Measurements from ENCODE around the gene ABHD16A.
"Not testable (repeated sequence)": the region's sequence is repeated elsewhere in the genome, so short reads cannot be mapped to it uniquely, and the experiment has no call there.

Gene ABHD16A

GRCh38 chr6:31712296-31712695, 9.2 kb upstream of the ABHD16A start:
- Histone ChIP-seq H3K4me3 (no peak overlapping the region), H3K27ac (no peak overlapping the region)
- no peak for DNase-seq (ENCODE audit: low spot score)
- TF ChIP-seq, protein P1, sequence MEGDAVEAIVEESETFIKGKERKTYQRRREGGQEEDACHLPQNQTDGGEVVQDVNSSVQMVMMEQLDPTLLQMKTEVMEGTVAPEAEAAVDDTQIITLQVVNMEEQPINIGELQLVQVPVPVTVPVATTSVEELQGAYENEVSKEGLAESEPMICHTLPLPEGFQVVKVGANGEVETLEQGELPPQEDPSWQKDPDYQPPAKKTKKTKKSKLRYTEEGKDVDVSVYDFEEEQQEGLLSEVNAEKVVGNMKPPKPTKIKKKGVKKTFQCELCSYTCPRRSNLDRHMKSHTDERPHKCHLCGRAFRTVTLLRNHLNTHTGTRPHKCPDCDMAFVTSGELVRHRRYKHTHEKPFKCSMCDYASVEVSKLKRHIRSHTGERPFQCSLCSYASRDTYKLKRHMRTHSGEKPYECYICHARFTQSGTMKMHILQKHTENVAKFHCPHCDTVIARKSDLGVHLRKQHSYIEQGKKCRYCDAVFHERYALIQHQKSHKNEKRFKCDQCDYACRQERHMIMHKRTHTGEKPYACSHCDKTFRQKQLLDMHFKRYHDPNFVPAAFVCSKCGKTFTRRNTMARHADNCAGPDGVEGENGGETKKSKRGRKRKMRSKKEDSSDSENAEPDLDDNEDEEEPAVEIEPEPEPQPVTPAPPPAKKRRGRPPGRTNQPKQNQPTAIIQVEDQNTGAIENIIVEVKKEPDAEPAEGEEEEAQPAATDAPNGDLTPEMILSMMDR (IDR thresholded peaks at IDR 0.05), result no peak

DNA sequence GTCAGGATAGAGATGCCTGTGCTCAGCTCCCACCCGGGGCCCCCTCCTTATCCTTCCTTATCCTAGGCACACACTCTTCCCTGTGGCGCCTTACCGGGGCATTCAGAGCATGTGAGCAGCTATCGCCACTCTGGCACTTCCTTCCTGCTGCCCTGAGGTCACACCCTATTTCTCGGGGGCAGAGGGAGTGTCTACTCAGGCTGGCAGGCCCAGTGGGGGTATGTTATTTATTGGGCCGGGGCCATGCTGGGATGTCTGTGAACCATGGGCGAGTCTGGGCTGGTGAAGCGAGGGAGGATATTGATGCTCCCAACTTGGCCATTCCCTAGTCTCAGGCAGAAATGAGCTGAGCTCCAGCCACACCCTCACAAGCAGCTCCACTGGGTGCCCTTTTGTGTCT, 8.1 kb upstream of the ABHD16A start:
- Histone ChIP-seq H3K4me3 (no peak overlapping the region), H3K27ac (no peak overlapping the region)
- TF ChIP-seq, protein P1 (IDR thresholded peaks at IDR 0.05), result no peak
- no peak for DNase-seq (ENCODE audit: low spot score)

GRCh38 chr6:31710523-31711219, 7.5 kb upstream of the ABHD16A start:
- no peak for DNase-seq (ENCODE audit: low spot score)
- TF ChIP-seq, protein P1 (IDR thresholded peaks at IDR 0.05), result no peak
- Histone ChIP-seq H3K27ac (no peak overlapping the region), H3K4me3 (no peak overlapping the region)

DNA sequence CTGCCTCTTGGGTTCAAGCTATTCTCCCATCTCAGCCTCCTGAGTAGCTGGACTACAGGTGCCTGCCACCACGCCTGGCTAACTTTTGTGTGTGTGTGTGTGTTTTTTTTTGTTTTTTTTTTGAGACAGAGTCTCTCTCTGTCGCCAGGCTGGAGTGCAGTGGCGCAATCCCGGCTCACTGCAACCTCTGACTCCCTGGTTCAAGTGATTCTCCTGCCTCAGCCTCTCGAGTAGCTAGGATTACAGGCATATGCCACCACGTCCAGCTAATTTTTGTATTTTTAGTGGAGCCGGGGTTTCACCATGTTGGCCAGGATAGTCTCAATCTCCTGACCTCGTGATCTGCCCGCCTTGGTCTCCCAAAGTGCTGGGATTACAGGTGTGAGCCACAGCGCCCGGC, 6.0 kb upstream of the ABHD16A start:
- H3K4me3 ChIP-seq; DNase-seq (ENCODE audit: low spot score): not testable (repeated sequence)

DNA sequence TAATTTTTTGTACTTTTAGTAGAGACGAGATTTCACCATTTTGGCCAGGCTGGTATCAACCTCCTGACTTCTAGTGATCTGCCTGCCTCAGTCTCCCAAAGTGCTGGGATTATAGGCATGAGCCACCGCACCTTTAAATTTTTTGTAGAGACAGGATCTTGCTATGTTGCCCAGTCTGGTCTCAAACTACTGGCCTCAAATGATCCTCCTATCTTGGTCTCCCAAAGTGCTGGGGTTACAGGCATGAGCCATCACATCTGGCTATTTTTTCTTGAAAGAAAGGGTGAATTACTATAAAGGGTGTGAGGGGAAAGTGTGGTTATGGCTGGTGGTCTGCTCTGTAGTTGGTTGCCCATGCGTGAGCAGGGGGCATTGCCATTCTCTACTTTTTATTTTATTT, 5.1 kb upstream of the ABHD16A start:
- no peak overlapping the region for H3K4me3 ChIP-seq
- no peak for DNase-seq (ENCODE audit: low spot score)
- TF ChIP-seq, protein P1 (IDR thresholded peaks at IDR 0.05), result no peak
- no peak overlapping the region for H3K27ac ChIP-seq

More for the DNA sequence above, 6.0 kb upstream of the ABHD16A start:
- not testable (repeated sequence) for H3K27ac ChIP-seq

- TF ChIP-seq, protein P1 (IDR thresholded peaks at IDR 0.05), result no peak
- no peak for DNase-seq (ENCODE audit: low spot score)
- H3K4me3 ChIP-seq, result no peak overlapping the region
- H3K27ac ChIP-seq, result no peak overlapping the region
These were observed 4.6 kb upstream of the ABHD16A start for GRCh38 chr6:31707701-31708100.

DNA sequence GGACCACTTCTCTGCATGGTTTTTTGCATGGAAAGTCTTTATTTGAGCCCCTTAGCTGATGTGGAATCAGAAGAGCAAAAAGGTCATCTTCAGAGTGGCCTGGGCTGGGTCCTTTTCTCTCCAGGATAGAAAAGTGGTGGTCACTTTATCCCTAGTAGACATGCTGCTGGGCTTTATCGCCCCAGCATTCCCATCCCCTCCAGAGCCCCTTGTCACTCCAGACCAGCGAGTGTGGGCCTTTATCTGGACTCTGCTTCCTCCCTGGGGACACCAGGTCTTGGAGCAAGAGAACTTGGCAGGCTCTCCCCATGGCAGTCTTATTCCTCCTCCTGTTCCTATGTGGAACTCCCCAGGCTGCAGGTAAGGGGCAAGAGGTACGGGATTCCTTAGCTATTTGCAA, 3.5 kb upstream of the ABHD16A start, which contains the start of gene LY6G6F:
Gene LY6G6F (plus strand): TSS at position 268 of the 400 bp plus-strand sequence. CDS start 41 bp downstream, at position 309.
- TF ChIP-seq, protein P1 (IDR thresholded peaks at IDR 0.05), result no peak
- Histone ChIP-seq H3K27ac (no peak within 1 kb of the TSS), H3K4me3 (no peak within 1 kb of the TSS)
- DNase-seq (ENCODE audit: low spot score), result no peak

Measured in coronary artery (tissue), 2 donors.